Measurements from ENCODE around the gene ZNF714. TPM values are rescaled to one million over a fixed set of nuclear protein-coding genes. Genes with fewer than 3 reads are reported as not detected.

Gene ZNF714
- polyA plus RNA-seq, 3 donors, result 1.7 to 5.8 (median 2.4) TPM

GRCh38 chr19:21052902-21053301, 29.1 kb upstream of the ZNF714 start:
- H3K36me3 ChIP-seq (replicated peaks in 1 of 2; ENCODE audit: control insufficient read depth in 1 of 2, insufficient read depth in 2 of 2, low read length in 2 of 2), result peaks cover 74 to 93% of the 10 kb centered on the region in 2 donors
- intact Hi-C loops (cut with micrococcal nuclease), result no loop called here
- H3K4me2 ChIP-seq (replicated peaks; ENCODE audit: extremely low read depth, low read length, poor library complexity, severe bottlenecking), result no peak overlapping the region
- no peaks in the 10 kb centered on the region for H3K27me3 ChIP-seq (ENCODE audit: control insufficient read depth in 2 of 2, insufficient read depth in 2 of 2, low read length in 2 of 2)
- H3K27ac ChIP-seq (ENCODE audit: low read depth in 1 of 2, low read length in 2 of 2), result no peak overlapping the region
- no peaks in the 10 kb centered on the region for H3K27me3 Mint-ChIP-seq (ENCODE audit: low read depth in 3 of 3)
- peaks cover 53 to 86% of the 10 kb centered on the region in 2 donors for H3K9me3 ChIP-seq (replicated peaks in 1 of 2; ENCODE audit: control insufficient read depth in 1 of 2, insufficient read depth in 1 of 2, low read length in 2 of 2)
- H3K9ac ChIP-seq (ENCODE audit: insufficient read depth, low read length, poor library complexity, severe bottlenecking), result no peak overlapping the region
- no peak for TF ChIP-seq CTCF (IDR thresholded peaks at IDR 0.05)
- no peaks in the 10 kb centered on the region for H3K4me1 ChIP-seq (ENCODE audit: control insufficient read depth in 1 of 2, insufficient read depth in 2 of 2, low read length in 2 of 2)
- WGBS (ENCODE audit: insufficient coverage), result 100% methylated on average over 5 of the region's 5 CpGs
- peaks cover 22 to 81% (median 67%) of the 10 kb centered on the region in 7 donors for H3K9me3 Mint-ChIP-seq
- no peak overlapping the region for H3K27ac Mint-ChIP-seq
- H3K4me3 Mint-ChIP-seq, result no peak overlapping the region
- peaks cover 60 to 83% of the 10 kb centered on the region in 2 donors for H3K36me3 Mint-ChIP-seq
- no peaks in the 10 kb centered on the region for H4K20me1 ChIP-seq (ENCODE audit: insufficient read depth, low read length)
- DNase-seq, result no peak
- no peaks in the 10 kb centered on the region for H3K4me1 Mint-ChIP-seq
- no peak overlapping the region for H3K4me3 ChIP-seq (replicated peaks in 1 of 3; ENCODE audit: low read depth in 2 of 3, low read length in 3 of 3)
- no peak overlapping the region for H2AFZ ChIP-seq (ENCODE audit: insufficient read depth, low read depth, low read length, poor library complexity, severe bottlenecking)
- peaks cover 7% of the 10 kb centered on the region for H3K79me2 ChIP-seq (ENCODE audit: insufficient read depth, low read length)

GRCh38 chr19:21065336-21065735, 16.7 kb upstream of the ZNF714 start:
- Histone ChIP-seq H3K27ac (ENCODE audit: low read depth in 1 of 2, low read length in 2 of 2) (no peak overlapping the region), H3K4me1 (ENCODE audit: control insufficient read depth in 1 of 2, insufficient read depth in 2 of 2, low read length in 2 of 2) (no peaks in the 10 kb centered on the region), H4K20me1 (ENCODE audit: insufficient read depth, low read length) (no peaks in the 10 kb centered on the region), H3K4me3 (replicated peaks in 1 of 3; ENCODE audit: low read depth in 2 of 3, low read length in 3 of 3) (no peak overlapping the region), H3K9ac (ENCODE audit: insufficient read depth, low read length, poor library complexity, severe bottlenecking) (no peak overlapping the region), H3K4me2 (replicated peaks; ENCODE audit: extremely low read depth, low read length, poor library complexity, severe bottlenecking) (no peak overlapping the region), H3K79me2 (ENCODE audit: insufficient read depth, low read length) (no peaks in the 10 kb centered on the region), H3K36me3 (replicated peaks in 1 of 2; ENCODE audit: control insufficient read depth in 1 of 2, insufficient read depth in 2 of 2, low read length in 2 of 2) (peaks cover 0 to 32% of the 10 kb centered on the region in 2 donors), H2AFZ (ENCODE audit: insufficient read depth, low read depth, low read length, poor library complexity, severe bottlenecking) (no peak overlapping the region), H3K27me3 (ENCODE audit: control insufficient read depth in 2 of 2, insufficient read depth in 2 of 2, low read length in 2 of 2) (no peaks in the 10 kb centered on the region), H3K9me3 (replicated peaks in 1 of 2; ENCODE audit: control insufficient read depth in 1 of 2, insufficient read depth in 1 of 2, low read length in 2 of 2) (peaks cover 59 to 71% of the 10 kb centered on the region in 2 donors)
- Mint-ChIP-seq H3K4me3 (no peak overlapping the region), H3K27ac (no peak overlapping the region), H3K4me1 (no peaks in the 10 kb centered on the region), H3K9me3 (peaks cover 7 to 66% (median 57%) of the 10 kb centered on the region in 7 donors), H3K27me3 (ENCODE audit: low read depth in 3 of 3) (peaks cover 0 to 2% (median 0%) of the 10 kb centered on the region in 3 donors), H3K36me3 (peaks cover 15 to 49% of the 10 kb centered on the region in 2 donors)
- no peak for TF ChIP-seq CTCF (IDR thresholded peaks at IDR 0.05)
- intact Hi-C loops (cut with micrococcal nuclease), result no loop called here
- no peak for DNase-seq
